Measurements from ENCODE around the gene OTOS. TPM values are rescaled to one million over a fixed set of nuclear protein-coding genes. Genes with fewer than 3 reads are reported as not detected.

The OTOS gene
- total RNA-seq, 4 donors from 2014 or later, result not detected

GRCh38 chr2:240166761-240167587, 26.5 kb upstream of the OTOS start:
- Histone ChIP-seq H3K4me1 (no peaks in the 10 kb centered on the region), H3K27ac (no peak overlapping the region), H3K4me3 (no peak overlapping the region), H3K9me3 (no peaks in the 10 kb centered on the region), H3K27me3 (no peaks in the 10 kb centered on the region), H3K36me3 (no peaks in the 10 kb centered on the region)
- no peak for ATAC-seq
- no peak for DNase-seq
- intact Hi-C loops (cut with DNase I; ENCODE audit: low total_unique reads) (no loop called here), in situ Hi-C loops (cut with MboI; ENCODE audit: low sequenced_read_pairs in 4 of 4) (no loop called here)
- no peak for TF ChIP-seq POLR2A (IDR thresholded peaks at IDR 0.05)
- no peak for TF ChIP-seq CTCF (IDR thresholded peaks at IDR 0.05 in 4 of 5, conservative IDR thresholded peaks at IDR 0.05 in 1 of 5)

- DNase-seq (no peak), ATAC-seq (no peak)
- no peaks in the 10 kb centered on the region for H3K36me3 ChIP-seq
- in situ Hi-C loops (cut with MboI; ENCODE audit: low sequenced_read_pairs in 4 of 4), result no loop called here
- intact Hi-C loops (cut with DNase I; ENCODE audit: low total_unique reads), result no loop called here
- no peaks in the 10 kb centered on the region for H3K4me1 ChIP-seq
- no peak overlapping the region for H3K4me3 ChIP-seq
- H3K27me3 ChIP-seq, result no peaks in the 10 kb centered on the region
- H3K9me3 ChIP-seq, result no peaks in the 10 kb centered on the region
- H3K27ac ChIP-seq, result no peak overlapping the region
- TF ChIP-seq CTCF (IDR thresholded peaks at IDR 0.05 in 4 of 5, conservative IDR thresholded peaks at IDR 0.05 in 1 of 5) (no peak), POLR2A (IDR thresholded peaks at IDR 0.05) (no peak)
These were observed 25.7 kb upstream of the OTOS start for GRCh38 chr2:240166191-240166590.

- Histone ChIP-seq H3K4me3 (no peak overlapping the region), H3K27me3 (no peaks in the 10 kb centered on the region), H3K27ac (no peak overlapping the region), H3K9me3 (no peaks in the 10 kb centered on the region), H3K36me3 (no peaks in the 10 kb centered on the region), H3K4me1 (no peaks in the 10 kb centered on the region)
- DNase-seq (no peak), ATAC-seq (no peak)
- TF ChIP-seq POLR2A (IDR thresholded peaks at IDR 0.05) (no peak), CTCF (IDR thresholded peaks at IDR 0.05 in 4 of 5, conservative IDR thresholded peaks at IDR 0.05 in 1 of 5) (no peak)
- intact Hi-C loops (cut with DNase I; ENCODE audit: low total_unique reads) (no loop called here), in situ Hi-C loops (cut with MboI; ENCODE audit: low sequenced_read_pairs in 4 of 4) (no loop called here)
These were observed 25.2 kb upstream of the OTOS start for GRCh38 chr2:240165661-240166060.

GRCh38 chr2:240165034-240165433, 24.6 kb upstream of the OTOS start:
- in situ Hi-C loops (cut with MboI; ENCODE audit: low sequenced_read_pairs in 4 of 4) (no loop called here), intact Hi-C loops (cut with DNase I; ENCODE audit: low total_unique reads) (no loop called here)
- Histone ChIP-seq H3K27ac (no peak overlapping the region), H3K4me3 (no peak overlapping the region), H3K4me1 (no peaks in the 10 kb centered on the region), H3K9me3 (no peaks in the 10 kb centered on the region), H3K27me3 (no peaks in the 10 kb centered on the region), H3K36me3 (no peaks in the 10 kb centered on the region)
- no peak for DNase-seq
- no peak for ATAC-seq
- no peak for TF ChIP-seq CTCF (IDR thresholded peaks at IDR 0.05 in 4 of 5, conservative IDR thresholded peaks at IDR 0.05 in 1 of 5)
- no peak for TF ChIP-seq POLR2A (IDR thresholded peaks at IDR 0.05)

Measured in gastrocnemius medialis (tissue), 4 donors.